ENCODE results near the gene GNG8. TPM values are rescaled to one million over a fixed set of nuclear protein-coding genes. Genes with fewer than 3 reads are reported as not detected.

Gene GNG8
- total and polyA plus RNA-seq, 2 experiments from 2014 or later, result 5.9 TPM; not detected in 1

DNA sequence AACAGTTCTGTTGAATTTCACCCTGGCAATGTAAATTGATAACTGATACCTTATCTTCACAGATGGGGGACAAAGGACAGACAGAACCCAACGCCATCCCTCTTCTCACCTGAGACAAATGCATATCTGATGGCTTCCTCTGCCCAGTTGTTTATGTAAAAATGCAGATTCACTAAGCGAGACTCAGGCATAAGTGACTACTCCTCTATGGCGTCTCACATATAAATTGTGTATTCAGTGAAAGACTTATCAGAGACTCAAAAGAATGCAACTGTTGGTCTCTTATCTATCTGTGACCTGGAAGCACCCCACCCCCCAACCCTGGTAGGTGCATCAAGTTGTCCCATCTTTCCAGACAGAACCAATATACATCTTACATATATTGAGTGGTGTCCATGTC, 48.1 kb downstream of the GNG8 start:
- H3K36me3 ChIP-seq (ENCODE audit: insufficient read depth), result no peaks in the 10 kb centered on the region
- H3K4me2 ChIP-seq, result no peak overlapping the region
- Mint-ChIP-seq H3K27ac (no peak overlapping the region), H3K9me3 (no peaks in the 10 kb centered on the region; the same call in 2 of the 3 replicates), H3K27me3 (ENCODE audit: insufficient read depth, low read depth, poor library complexity) (peaks cover 2% of the 10 kb centered on the region), H3K36me3 (ENCODE audit: low read depth) (no peaks in the 10 kb centered on the region), H3K4me3 (no peak overlapping the region), H3K4me1 (no peaks in the 10 kb centered on the region; the same call in 2 of the 3 replicates)
- DNase-seq (ENCODE audit: low spot score) (no peak), ATAC-seq (no peak)
- H2AFZ ChIP-seq, result no peak overlapping the region
- H3K27me3 ChIP-seq (ENCODE audit: insufficient read depth), result no peaks in the 10 kb centered on the region
- TF ChIP-seq JUNB (IDR thresholded peaks at IDR 0.05; ENCODE audit: unreplicated experiment), result no peak
- TF ChIP-seq ZNF114 (CRISPR knock-in tag; IDR thresholded peaks at IDR 0.05), result no peak
- TF ChIP-seq CREB1 (CRISPR knock-in tag; IDR thresholded peaks at IDR 0.05; ENCODE audit: low read depth), result no peak
- TF ChIP-seq, protein P1, sequence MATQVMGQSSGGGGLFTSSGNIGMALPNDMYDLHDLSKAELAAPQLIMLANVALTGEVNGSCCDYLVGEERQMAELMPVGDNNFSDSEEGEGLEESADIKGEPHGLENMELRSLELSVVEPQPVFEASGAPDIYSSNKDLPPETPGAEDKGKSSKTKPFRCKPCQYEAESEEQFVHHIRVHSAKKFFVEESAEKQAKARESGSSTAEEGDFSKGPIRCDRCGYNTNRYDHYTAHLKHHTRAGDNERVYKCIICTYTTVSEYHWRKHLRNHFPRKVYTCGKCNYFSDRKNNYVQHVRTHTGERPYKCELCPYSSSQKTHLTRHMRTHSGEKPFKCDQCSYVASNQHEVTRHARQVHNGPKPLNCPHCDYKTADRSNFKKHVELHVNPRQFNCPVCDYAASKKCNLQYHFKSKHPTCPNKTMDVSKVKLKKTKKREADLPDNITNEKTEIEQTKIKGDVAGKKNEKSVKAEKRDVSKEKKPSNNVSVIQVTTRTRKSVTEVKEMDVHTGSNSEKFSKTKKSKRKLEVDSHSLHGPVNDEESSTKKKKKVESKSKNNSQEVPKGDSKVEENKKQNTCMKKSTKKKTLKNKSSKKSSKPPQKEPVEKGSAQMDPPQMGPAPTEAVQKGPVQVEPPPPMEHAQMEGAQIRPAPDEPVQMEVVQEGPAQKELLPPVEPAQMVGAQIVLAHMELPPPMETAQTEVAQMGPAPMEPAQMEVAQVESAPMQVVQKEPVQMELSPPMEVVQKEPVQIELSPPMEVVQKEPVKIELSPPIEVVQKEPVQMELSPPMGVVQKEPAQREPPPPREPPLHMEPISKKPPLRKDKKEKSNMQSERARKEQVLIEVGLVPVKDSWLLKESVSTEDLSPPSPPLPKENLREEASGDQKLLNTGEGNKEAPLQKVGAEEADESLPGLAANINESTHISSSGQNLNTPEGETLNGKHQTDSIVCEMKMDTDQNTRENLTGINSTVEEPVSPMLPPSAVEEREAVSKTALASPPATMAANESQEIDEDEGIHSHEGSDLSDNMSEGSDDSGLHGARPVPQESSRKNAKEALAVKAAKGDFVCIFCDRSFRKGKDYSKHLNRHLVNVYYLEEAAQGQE (IDR thresholded peaks at IDR 0.05; ENCODE audit: unreplicated experiment), result no peak
- TF ChIP-seq, protein P2, sequence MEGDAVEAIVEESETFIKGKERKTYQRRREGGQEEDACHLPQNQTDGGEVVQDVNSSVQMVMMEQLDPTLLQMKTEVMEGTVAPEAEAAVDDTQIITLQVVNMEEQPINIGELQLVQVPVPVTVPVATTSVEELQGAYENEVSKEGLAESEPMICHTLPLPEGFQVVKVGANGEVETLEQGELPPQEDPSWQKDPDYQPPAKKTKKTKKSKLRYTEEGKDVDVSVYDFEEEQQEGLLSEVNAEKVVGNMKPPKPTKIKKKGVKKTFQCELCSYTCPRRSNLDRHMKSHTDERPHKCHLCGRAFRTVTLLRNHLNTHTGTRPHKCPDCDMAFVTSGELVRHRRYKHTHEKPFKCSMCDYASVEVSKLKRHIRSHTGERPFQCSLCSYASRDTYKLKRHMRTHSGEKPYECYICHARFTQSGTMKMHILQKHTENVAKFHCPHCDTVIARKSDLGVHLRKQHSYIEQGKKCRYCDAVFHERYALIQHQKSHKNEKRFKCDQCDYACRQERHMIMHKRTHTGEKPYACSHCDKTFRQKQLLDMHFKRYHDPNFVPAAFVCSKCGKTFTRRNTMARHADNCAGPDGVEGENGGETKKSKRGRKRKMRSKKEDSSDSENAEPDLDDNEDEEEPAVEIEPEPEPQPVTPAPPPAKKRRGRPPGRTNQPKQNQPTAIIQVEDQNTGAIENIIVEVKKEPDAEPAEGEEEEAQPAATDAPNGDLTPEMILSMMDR (conservative IDR thresholded peaks at IDR 0.05; ENCODE audit: low read depth in 2 of 2), result no peak
- TF ChIP-seq, protein P3, sequence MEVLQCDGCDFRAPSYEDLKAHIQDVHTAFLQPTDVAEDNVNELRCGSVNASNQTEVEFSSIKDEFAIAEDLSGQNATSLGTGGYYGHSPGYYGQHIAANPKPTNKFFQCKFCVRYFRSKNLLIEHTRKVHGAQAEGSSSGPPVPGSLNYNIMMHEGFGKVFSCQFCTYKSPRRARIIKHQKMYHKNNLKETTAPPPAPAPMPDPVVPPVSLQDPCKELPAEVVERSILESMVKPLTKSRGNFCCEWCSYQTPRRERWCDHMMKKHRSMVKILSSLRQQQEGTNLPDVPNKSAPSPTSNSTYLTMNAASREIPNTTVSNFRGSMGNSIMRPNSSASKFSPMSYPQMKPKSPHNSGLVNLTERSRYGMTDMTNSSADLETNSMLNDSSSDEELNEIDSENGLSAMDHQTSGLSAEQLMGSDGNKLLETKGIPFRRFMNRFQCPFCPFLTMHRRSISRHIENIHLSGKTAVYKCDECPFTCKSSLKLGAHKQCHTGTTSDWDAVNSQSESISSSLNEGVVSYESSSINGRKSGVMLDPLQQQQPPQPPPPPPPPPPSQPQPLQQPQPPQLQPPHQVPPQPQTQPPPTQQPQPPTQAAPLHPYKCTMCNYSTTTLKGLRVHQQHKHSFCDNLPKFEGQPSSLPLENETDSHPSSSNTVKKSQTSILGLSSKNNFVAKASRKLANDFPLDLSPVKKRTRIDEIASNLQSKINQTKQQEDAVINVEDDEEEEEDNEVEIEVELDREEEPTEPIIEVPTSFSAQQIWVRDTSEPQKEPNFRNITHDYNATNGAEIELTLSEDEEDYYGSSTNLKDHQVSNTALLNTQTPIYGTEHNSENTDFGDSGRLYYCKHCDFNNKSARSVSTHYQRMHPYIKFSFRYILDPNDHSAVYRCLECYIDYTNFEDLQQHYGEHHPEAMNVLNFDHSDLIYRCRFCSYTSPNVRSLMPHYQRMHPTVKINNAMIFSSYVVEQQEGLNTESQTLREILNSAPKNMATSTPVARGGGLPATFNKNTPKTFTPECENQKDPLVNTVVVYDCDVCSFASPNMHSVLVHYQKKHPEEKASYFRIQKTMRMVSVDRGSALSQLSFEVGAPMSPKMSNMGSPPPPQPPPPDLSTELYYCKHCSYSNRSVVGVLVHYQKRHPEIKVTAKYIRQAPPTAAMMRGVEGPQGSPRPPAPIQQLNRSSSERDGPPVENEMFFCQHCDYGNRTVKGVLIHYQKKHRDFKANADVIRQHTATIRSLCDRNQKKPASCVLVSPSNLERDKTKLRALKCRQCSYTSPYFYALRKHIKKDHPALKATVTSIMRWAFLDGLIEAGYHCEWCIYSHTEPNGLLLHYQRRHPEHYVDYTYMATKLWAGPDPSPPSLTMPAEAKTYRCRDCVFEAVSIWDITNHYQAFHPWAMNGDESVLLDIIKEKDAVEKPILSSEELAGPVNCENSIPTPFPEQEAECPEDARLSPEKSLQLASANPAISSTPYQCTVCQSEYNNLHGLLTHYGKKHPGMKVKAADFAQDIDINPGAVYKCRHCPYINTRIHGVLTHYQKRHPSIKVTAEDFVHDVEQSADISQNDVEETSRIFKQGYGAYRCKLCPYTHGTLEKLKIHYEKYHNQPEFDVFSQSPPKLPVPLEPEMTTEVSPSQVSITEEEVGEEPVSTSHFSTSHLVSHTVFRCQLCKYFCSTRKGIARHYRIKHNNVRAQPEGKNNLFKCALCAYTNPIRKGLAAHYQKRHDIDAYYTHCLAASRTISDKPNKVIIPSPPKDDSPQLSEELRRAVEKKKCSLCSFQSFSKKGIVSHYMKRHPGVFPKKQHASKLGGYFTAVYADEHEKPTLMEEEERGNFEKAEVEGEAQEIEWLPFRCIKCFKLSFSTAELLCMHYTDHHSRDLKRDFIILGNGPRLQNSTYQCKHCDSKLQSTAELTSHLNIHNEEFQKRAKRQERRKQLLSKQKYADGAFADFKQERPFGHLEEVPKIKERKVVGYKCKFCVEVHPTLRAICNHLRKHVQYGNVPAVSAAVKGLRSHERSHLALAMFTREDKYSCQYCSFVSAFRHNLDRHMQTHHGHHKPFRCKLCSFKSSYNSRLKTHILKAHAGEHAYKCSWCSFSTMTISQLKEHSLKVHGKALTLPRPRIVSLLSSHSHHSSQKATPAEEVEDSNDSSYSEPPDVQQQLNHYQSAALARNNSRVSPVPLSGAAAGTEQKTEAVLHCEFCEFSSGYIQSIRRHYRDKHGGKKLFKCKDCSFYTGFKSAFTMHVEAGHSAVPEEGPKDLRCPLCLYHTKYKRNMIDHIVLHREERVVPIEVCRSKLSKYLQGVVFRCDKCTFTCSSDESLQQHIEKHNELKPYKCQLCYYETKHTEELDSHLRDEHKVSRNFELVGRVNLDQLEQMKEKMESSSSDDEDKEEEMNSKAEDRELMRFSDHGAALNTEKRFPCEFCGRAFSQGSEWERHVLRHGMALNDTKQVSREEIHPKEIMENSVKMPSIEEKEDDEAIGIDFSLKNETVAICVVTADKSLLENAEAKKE (CRISPR knock-in tag; IDR thresholded peaks at IDR 0.05), result no peak
- no peak for TF ChIP-seq STAT1 (IDR thresholded peaks at IDR 0.05; ENCODE audit: unreplicated experiment)
- no peak for TF ChIP-seq EZH2 (IDR thresholded peaks at IDR 0.05; ENCODE audit: low read depth, unreplicated experiment)
- TF ChIP-seq POLR2AphosphoS5 (IDR thresholded peaks at IDR 0.05; ENCODE audit: low read depth), result no peak
- TF ChIP-seq ZNF331 (CRISPR knock-in tag; IDR thresholded peaks at IDR 0.05; ENCODE audit: low read depth), result no peak
- TF ChIP-seq EZH2phosphoT487 (IDR thresholded peaks at IDR 0.05; ENCODE audit: unreplicated experiment), result no peak
- no peak for TF ChIP-seq NANOG (IDR thresholded peaks at IDR 0.05; ENCODE audit: borderline replicate concordance)
- TF ChIP-seq ETS1 (IDR thresholded peaks at IDR 0.05), result no peak
- H3F3A ChIP-seq (replicated peaks; ENCODE audit: low read depth), result no peaks in the 10 kb centered on the region
- no peak overlapping the region for H3K27ac ChIP-seq (ENCODE audit: low read depth)
- H3K9me2 ChIP-seq (ENCODE audit: insufficient read depth), result 0 out of 2 replicates have a peak, but pooled peaks cover 3% of the 10 kb centered on the region
- H3K79me2 ChIP-seq (replicated peaks; ENCODE audit: insufficient read depth), result no peaks in the 10 kb centered on the region
- H3K4me1 ChIP-seq (ENCODE audit: insufficient read depth), result no peaks in the 10 kb centered on the region
- no peaks in the 10 kb centered on the region for H4K20me1 ChIP-seq (replicated peaks; ENCODE audit: insufficient read depth)
- H3K4me3 ChIP-seq, result no peak overlapping the region

Data from GM23338 (cell line).